ENCODE measurements around the gene PRKCE.

Gene PRKCE

DNA sequence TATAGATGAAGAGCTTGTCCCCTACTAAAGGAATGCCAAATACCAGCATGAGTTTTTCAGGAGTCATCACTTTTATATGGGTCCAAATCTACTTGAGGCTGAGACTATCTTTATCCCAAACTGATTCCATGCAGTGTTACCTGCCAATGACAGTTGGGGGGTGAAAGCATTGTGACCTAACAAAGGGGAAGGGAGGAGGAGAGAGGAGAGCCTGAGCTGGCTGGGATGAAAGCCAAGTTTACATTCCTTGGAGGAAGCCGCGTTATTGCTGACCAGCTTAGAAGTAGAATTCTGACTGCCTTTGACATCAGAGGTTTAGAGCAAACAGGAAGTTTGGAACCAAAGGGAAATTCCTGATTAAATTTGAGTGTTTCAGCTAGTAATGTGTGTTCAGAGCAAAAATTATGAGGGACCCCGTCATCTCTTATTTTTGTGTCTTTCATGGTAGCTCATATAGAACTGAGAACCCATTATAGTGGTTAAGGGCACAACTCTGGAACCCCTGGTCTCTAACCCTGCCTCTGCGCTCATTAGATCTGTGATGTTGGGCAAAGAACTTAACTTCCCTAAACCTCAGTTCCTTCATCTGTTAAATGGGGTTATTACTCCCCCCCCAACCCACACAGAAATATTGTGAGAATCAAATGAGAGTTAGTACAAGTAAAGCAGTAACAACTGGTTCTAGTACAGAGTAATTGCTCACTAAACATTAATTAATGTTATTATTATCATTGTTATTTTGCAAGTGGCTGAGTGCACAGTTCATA lies 446.4 kb downstream of the PRKCE start:
- H3K4me3 ChIP-seq (ENCODE audit: low read length in 2 of 2) = no peak overlapping the region
- peak overlapping the region in 1 of 2 donors; percentile 36 for H3K9ac ChIP-seq (ENCODE audit: low read length in 2 of 2)
- H3K27me3 ChIP-seq (ENCODE audit: control insufficient read depth in 1 of 2, insufficient read depth in 2 of 2, low read length in 2 of 2) = no peaks in the 10 kb centered on the region
- no peaks in the 10 kb centered on the region for H3K9me3 ChIP-seq (ENCODE audit: control insufficient read depth in 2 of 2, low read length in 2 of 2)
- peaks cover 0 to 2% of the 10 kb centered on the region in 2 donors for H3K36me3 ChIP-seq (ENCODE audit: control insufficient read depth in 2 of 2, insufficient read depth in 2 of 2, low read length in 2 of 2)
- H3K4me1 ChIP-seq (ENCODE audit: control insufficient read depth, insufficient read depth, low read length) = peaks cover 9% of the 10 kb centered on the region
- peak overlapping the region; percentile 49 for H3K27ac ChIP-seq (ENCODE audit: low read length)

DNA sequence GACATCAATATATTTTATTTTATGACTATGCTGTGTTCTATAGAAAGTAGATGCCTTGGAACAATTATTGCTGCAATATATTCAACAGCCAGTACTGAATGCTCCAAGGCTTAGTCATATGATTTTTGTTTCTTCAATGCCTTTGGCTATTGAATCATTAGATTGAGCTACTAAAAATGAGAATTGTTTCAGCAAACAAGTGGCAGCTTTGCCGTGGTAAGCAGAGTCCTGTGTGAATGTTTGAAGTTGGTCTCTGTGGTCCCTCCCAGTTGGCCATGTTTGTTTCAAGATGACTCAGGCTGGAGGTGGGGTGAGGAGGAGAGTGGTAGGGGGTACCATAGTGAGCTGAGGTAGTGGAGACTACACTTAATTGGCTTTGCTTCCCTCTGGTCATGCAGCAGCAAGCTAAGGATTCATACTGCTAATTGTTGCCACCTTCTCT lies 447.2 kb downstream of the PRKCE start:
- Histone ChIP-seq H3K9me3 (ENCODE audit: control insufficient read depth in 2 of 2, low read length in 2 of 2) (no peaks in the 10 kb centered on the region), H3K27ac (ENCODE audit: low read length) (peak overlapping the region; percentile 42), H3K9ac (ENCODE audit: low read length in 2 of 2) (no peak overlapping the region), H3K4me3 (ENCODE audit: low read length in 2 of 2) (no peak overlapping the region), H3K27me3 (ENCODE audit: control insufficient read depth in 1 of 2, insufficient read depth in 2 of 2, low read length in 2 of 2) (no peaks in the 10 kb centered on the region), H3K36me3 (ENCODE audit: control insufficient read depth in 2 of 2, insufficient read depth in 2 of 2, low read length in 2 of 2) (peaks cover 0 to 2% of the 10 kb centered on the region in 2 donors), H3K4me1 (ENCODE audit: control insufficient read depth, insufficient read depth, low read length) (peaks cover 9% of the 10 kb centered on the region)

DNA sequence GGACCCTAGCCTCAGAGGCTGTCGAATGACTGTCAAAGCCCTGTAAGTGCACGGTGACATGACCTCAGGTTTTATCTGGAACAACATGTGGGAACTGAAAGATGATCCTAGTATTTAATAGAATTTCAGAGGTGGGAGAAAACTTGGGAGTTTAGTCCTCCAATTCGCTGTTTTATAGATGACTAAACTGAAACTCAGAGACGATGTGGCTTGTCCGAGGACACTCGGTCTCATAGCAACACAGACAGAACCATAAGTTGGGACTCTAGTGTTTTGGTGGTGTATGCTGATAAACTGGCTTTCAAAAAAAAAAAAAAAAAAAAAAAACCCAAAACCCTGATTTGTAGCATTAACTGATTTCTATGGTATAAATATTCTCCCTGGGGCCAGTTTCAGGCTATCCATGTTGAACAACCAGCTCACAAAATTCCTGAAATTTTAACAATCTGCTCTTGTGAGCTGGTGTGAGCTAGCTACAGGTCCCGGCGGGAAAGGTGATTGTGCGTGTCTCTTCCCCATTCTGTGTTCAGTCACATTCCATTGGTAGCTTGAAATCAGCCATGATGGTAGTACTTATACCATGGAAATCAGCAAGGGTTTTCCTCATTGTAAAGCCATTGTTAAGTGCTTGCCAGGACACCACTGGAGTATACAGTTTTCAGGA lies 450.2 kb downstream of the PRKCE start:
- no peak overlapping the region for H3K4me3 ChIP-seq (ENCODE audit: low read length in 2 of 2)
- no peak overlapping the region for H3K27ac ChIP-seq (ENCODE audit: low read length)
- no peaks in the 10 kb centered on the region for H3K27me3 ChIP-seq (ENCODE audit: control insufficient read depth in 1 of 2, insufficient read depth in 2 of 2, low read length in 2 of 2)
- H3K9me3 ChIP-seq (ENCODE audit: control insufficient read depth in 2 of 2, low read length in 2 of 2) = no peaks in the 10 kb centered on the region
- H3K36me3 ChIP-seq (ENCODE audit: control insufficient read depth in 2 of 2, insufficient read depth in 2 of 2, low read length in 2 of 2) = peaks cover 0 to 2% of the 10 kb centered on the region in 2 donors
- H3K4me1 ChIP-seq (ENCODE audit: control insufficient read depth, insufficient read depth, low read length) = peaks cover 9% of the 10 kb centered on the region
- H3K9ac ChIP-seq (ENCODE audit: low read length in 2 of 2) = no peak overlapping the region

DNA sequence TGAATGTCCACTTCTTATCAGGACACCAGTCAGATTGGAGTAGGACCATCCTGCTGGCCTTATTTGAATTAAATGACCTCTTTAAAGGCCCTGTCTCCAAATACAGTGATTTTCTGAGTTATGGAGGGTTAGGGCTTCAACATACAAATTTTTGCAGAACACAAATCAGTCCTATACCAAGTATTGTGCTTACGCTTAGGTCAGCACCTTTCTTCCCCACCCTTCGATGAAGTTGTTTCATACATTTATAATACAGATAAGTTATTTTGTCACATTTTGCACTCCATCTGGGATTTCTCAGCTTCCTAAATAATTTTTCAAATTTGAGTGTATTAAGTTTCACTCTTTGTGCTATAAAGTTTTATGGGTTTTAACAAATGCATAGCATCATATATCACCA lies 455.2 kb downstream of the PRKCE start:
- no peaks in the 10 kb centered on the region for H3K9me3 ChIP-seq (ENCODE audit: control insufficient read depth in 2 of 2, low read length in 2 of 2)
- no peaks in the 10 kb centered on the region for H3K27me3 ChIP-seq (ENCODE audit: control insufficient read depth in 1 of 2, insufficient read depth in 2 of 2, low read length in 2 of 2)
- no peaks in the 10 kb centered on the region for H3K4me1 ChIP-seq (ENCODE audit: control insufficient read depth, insufficient read depth, low read length)
- no peak overlapping the region for H3K9ac ChIP-seq (ENCODE audit: low read length in 2 of 2)
- H3K27ac ChIP-seq (ENCODE audit: low read length) = no peak overlapping the region
- no peaks in the 10 kb centered on the region for H3K36me3 ChIP-seq (ENCODE audit: control insufficient read depth in 2 of 2, insufficient read depth in 2 of 2, low read length in 2 of 2)
- no peak overlapping the region for H3K4me3 ChIP-seq (ENCODE audit: low read length in 2 of 2)

DNA sequence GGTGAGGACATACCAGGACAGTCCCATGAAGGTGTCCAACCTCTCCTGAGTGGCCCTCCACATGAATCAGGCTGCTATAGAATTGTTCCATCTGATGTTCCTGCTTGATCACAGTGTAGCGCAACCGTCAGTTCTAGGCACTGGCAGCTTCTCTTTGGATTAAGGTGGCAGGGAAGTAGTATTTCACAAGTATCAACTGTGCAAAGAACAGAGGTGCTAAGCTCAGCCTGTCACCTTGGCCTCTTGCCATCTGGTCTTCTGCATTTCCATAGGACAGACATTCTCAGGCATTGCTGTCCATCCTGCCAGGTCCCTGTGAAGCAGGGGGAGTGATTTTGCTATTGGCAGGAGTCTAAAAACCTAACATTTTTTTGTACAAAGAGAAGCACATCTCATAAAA lies 463.5 kb downstream of the PRKCE start:
- no peak overlapping the region for H3K27ac ChIP-seq (ENCODE audit: low read length)
- no peak overlapping the region for H3K4me3 ChIP-seq (ENCODE audit: low read length in 2 of 2)
- H3K4me1 ChIP-seq (ENCODE audit: control insufficient read depth, insufficient read depth, low read length) = no peaks in the 10 kb centered on the region
- no peaks in the 10 kb centered on the region for H3K9me3 ChIP-seq (ENCODE audit: control insufficient read depth in 2 of 2, low read length in 2 of 2)
- H3K9ac ChIP-seq (ENCODE audit: low read length in 2 of 2) = no peak overlapping the region
- H3K27me3 ChIP-seq (ENCODE audit: control insufficient read depth in 1 of 2, insufficient read depth in 2 of 2, low read length in 2 of 2) = no peaks in the 10 kb centered on the region
- H3K36me3 ChIP-seq (ENCODE audit: control insufficient read depth in 2 of 2, insufficient read depth in 2 of 2, low read length in 2 of 2) = no peaks in the 10 kb centered on the region

DNA sequence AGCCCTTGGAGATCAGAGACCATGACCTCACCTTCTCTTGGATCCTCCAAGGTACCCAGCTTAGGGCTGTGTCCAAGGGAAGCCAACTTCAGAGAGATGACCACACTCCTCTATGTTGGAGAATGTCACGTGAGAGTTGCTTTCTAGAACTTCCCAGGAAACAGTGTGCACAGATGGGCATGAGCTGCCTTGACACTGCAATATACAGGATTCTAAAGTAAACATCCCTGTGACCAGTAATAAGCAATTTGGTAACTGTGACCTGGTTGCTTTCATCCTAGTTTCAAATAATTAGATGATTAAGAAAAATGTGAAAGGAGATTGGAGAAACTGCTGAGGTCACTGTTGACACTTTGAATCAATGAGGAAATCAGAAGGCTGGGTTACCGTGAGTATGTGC lies 464.7 kb downstream of the PRKCE start:
- H3K27ac ChIP-seq (ENCODE audit: low read length) = no peak overlapping the region

DNA sequence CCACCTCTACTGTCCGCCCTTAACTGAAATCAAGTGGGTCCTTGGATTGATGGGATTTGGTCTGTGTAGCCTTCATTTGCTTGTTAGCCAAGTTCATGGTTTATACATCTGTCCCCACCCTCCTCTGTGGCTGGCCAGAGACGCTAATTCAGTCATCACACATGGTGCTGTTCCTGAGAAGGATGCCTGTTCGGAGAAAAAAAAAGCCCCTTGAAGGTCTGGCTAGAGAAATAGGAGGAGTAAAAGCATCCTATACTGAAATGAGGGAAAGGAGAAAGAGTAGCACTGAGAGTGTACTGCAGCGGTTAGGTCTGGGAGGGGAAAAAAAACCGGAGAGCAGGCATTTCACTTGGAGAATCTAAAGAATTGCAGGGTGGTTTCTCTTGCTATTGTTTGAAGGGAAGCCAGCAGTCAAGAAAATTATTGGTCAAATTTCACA lies 465.1 kb downstream of the PRKCE start:
- Histone ChIP-seq H3K4me1 (ENCODE audit: control insufficient read depth, insufficient read depth, low read length) (no peaks in the 10 kb centered on the region), H3K27ac (ENCODE audit: low read length) (no peak overlapping the region), H3K27me3 (ENCODE audit: control insufficient read depth in 1 of 2, insufficient read depth in 2 of 2, low read length in 2 of 2) (no peaks in the 10 kb centered on the region), H3K36me3 (ENCODE audit: control insufficient read depth in 2 of 2, insufficient read depth in 2 of 2, low read length in 2 of 2) (no peaks in the 10 kb centered on the region), H3K4me3 (ENCODE audit: low read length in 2 of 2) (no peak overlapping the region), H3K9ac (ENCODE audit: low read length in 2 of 2) (no peak overlapping the region), H3K9me3 (ENCODE audit: control insufficient read depth in 2 of 2, low read length in 2 of 2) (no peaks in the 10 kb centered on the region)

More for the DNA sequence above, 464.7 kb downstream of the PRKCE start:
- Histone ChIP-seq H3K4me1 (ENCODE audit: control insufficient read depth, insufficient read depth, low read length) (no peaks in the 10 kb centered on the region), H3K36me3 (ENCODE audit: control insufficient read depth in 2 of 2, insufficient read depth in 2 of 2, low read length in 2 of 2) (no peaks in the 10 kb centered on the region), H3K9me3 (ENCODE audit: control insufficient read depth in 2 of 2, low read length in 2 of 2) (no peaks in the 10 kb centered on the region), H3K27me3 (ENCODE audit: control insufficient read depth in 1 of 2, insufficient read depth in 2 of 2, low read length in 2 of 2) (no peaks in the 10 kb centered on the region), H3K4me3 (ENCODE audit: low read length in 2 of 2) (no peak overlapping the region), H3K9ac (ENCODE audit: low read length in 2 of 2) (no peak overlapping the region)

DNA sequence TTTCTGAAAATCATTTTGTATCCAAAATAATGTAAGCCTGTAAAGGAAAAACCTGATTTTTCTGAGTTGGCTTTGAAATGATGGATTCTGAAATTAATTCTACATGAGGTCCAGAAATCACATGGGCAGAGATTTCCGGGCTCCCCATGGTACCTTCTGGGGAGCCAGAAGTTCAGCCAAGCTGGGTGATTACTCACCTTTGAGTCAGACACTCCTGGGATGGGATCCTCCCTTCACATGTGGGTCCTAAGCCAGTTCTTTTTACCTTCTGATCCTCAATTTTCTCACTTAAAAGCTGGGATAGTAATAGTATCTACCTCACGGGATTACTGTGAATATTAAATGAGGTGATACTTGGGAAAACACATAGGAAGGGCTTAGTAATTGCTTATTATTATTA lies 465.9 kb downstream of the PRKCE start:
- Histone ChIP-seq H3K4me1 (ENCODE audit: control insufficient read depth, insufficient read depth, low read length) (no peaks in the 10 kb centered on the region), H3K27me3 (ENCODE audit: control insufficient read depth in 1 of 2, insufficient read depth in 2 of 2, low read length in 2 of 2) (no peaks in the 10 kb centered on the region), H3K9ac (ENCODE audit: low read length in 2 of 2) (no peak overlapping the region), H3K36me3 (ENCODE audit: control insufficient read depth in 2 of 2, insufficient read depth in 2 of 2, low read length in 2 of 2) (no peaks in the 10 kb centered on the region), H3K9me3 (ENCODE audit: control insufficient read depth in 2 of 2, low read length in 2 of 2) (no peaks in the 10 kb centered on the region), H3K27ac (ENCODE audit: low read length) (no peak overlapping the region), H3K4me3 (ENCODE audit: low read length in 2 of 2) (no peak overlapping the region)

DNA sequence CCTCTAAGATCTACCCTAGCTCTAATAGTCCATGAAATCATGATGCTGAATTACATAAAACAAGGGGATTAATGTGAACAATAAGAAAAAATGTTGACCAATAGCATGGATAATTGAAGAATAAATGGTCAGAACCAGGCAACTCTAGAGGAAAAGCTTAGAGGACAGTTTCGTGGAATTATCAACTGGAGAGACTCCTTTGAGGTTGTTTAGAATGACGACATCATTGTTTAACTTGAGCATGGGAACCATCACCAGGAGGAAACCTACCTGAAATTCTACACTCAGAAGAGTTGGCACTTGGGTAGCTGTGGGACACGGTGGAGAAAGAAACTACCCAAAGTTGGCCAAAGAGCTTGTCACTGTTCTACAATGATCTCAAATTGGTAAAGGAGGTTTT lies 466.5 kb downstream of the PRKCE start:
- H3K27me3 ChIP-seq (ENCODE audit: control insufficient read depth in 1 of 2, insufficient read depth in 2 of 2, low read length in 2 of 2) = no peaks in the 10 kb centered on the region
- no peaks in the 10 kb centered on the region for H3K9me3 ChIP-seq (ENCODE audit: control insufficient read depth in 2 of 2, low read length in 2 of 2)
- no peak overlapping the region for H3K9ac ChIP-seq (ENCODE audit: low read length in 2 of 2)
- no peak overlapping the region for H3K27ac ChIP-seq (ENCODE audit: low read length)
- no peaks in the 10 kb centered on the region for H3K36me3 ChIP-seq (ENCODE audit: control insufficient read depth in 2 of 2, insufficient read depth in 2 of 2, low read length in 2 of 2)
- no peak overlapping the region for H3K4me3 ChIP-seq (ENCODE audit: low read length in 2 of 2)
- no peaks in the 10 kb centered on the region for H3K4me1 ChIP-seq (ENCODE audit: control insufficient read depth, insufficient read depth, low read length)

DNA sequence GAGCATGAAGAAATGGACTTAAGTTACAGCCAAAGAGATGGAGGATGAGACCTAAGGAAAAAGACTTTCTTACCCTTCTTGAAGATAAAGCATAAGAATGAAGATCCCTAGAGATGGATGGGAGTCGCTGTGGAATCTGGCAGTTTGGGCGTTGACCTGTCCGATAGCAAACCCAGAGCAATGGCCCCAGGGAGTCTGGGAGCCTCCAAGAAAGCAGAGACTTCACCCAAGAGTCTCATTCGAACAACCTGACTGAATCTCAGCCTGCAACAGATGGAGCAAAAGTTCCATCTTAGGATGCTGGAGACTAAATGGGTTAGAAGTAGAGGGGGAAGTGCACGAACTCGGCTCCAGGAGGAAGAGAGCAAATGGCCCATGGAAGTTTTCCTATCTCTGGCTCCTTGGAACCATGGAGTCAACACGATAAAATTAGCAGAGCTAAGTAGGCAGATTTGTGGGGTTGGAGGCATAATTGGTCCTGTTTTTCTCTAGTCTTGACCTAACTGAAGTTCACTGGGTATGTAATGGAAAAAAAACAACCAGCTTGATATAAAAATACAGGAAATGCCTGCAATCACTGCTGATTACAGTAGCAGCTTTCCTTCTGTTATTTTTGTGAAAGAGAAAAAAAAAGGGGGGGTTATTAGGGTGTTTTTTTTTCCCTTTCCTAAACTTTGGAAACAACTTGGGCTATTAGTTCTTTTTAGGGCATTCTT lies 467.3 kb downstream of the PRKCE start:
- H3K27ac ChIP-seq (ENCODE audit: low read length) = no peak overlapping the region
- H3K27me3 ChIP-seq (ENCODE audit: control insufficient read depth in 1 of 2, insufficient read depth in 2 of 2, low read length in 2 of 2) = no peaks in the 10 kb centered on the region
- H3K4me1 ChIP-seq (ENCODE audit: control insufficient read depth, insufficient read depth, low read length) = no peaks in the 10 kb centered on the region
- H3K36me3 ChIP-seq (ENCODE audit: control insufficient read depth in 2 of 2, insufficient read depth in 2 of 2, low read length in 2 of 2) = no peaks in the 10 kb centered on the region
- no peak overlapping the region for H3K4me3 ChIP-seq (ENCODE audit: low read length in 2 of 2)
- no peak overlapping the region for H3K9ac ChIP-seq (ENCODE audit: low read length in 2 of 2)
- no peaks in the 10 kb centered on the region for H3K9me3 ChIP-seq (ENCODE audit: control insufficient read depth in 2 of 2, low read length in 2 of 2)
